ENCODE measurements around the gene COPS3. TPM values are rescaled to one million over a fixed set of nuclear protein-coding genes. Genes with fewer than 3 reads are reported as not detected.

COPS3 gene
- total and polyA plus RNA-seq, 11 donors = 34.7 to 108 (median 74.0) TPM

DNA sequence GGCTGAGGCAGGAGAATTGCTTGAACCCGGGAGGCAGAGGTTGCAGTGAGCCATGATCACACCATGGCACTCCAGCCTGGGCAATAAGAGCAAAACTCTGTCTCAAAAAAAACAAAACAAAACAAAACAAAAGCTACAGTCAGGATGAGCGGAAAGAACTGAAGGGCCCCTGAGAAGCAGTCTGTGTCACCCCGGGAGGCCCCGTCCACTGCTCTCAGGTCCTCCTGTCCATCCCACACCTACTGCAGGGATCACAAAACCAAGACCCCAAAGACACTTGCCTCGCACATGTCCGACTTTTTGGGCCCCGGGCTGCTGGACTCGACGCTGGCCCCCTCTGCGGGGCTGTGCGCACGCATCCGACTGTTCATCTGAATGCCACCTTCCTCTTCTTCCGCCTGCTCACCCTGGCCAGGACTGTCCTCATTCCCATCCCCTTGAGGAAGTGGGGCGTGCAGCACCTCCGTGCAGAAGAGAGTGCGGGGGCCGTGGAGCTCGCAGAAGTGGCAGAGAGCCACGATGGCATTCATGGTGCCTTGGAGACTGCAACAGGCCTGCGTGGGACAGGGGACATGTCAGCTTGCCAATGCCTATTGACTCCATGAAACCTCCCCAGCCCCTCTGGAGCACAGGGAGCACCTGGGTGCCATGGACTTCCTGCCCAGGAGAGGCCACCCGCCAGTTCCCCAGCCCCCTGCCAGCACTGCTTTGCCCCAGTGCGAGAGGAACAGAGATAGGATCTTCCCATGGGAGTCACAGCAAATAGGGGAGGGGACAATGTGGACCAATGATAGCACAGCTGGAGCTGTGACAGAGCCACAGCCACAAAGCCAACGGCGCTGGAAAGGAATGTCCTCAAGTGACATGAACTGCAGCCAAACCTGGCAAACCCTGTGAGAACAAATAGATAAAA, 53.2 kb downstream of the COPS3 start:
- ATAC-seq = peak; percentile 88 to 93 (median 90)

DNA sequence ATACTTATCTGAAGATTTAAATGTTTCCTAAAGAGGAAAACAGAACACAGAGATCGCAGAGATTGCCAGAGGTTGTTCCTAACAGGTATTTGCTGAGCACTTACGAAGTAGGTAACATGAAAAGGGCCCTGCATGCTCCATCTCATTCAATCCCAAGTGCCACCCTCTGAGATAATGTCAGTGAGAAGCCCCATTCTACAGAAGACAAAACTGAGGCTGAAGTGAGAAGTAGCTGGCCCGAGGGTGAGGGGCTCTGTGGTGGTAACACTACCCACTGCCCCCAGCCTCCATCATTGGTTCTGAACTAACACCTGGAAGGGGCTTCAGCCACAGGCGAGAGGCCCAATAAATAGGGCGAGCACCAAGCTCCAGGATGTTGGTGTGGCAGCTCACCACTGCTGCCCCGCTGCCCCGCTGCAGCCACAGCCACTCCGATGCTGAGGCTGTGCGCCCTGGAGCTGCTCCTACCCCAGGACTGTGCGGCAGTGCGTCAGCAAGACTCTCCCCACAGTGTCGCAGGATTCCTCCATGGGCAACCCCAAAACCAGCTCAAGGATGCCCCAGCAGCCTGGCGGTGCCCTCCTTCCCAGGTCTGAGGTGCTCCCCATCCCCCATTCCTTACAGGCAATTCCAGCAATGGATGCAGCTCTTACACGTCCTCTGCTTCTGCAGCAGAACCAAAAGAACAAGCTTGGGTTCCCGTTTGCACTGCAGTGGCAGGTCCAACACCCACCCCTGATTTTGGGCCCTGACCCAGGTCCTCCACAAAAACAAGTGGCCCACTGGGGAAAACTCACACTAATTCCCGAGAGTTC, 54.4 kb downstream of the COPS3 start:
- DNase-seq = no peak
- no peak overlapping the region for H3K4me3 ChIP-seq
- H3K27me3 ChIP-seq = no peaks in the 10 kb centered on the region
- no peak overlapping the region for H3K27ac ChIP-seq
- ATAC-seq = no peak
- peaks cover 0 to 32% (median 10%) of the 10 kb centered on the region in 12 donors for H3K4me1 ChIP-seq
- peaks cover 0 to 100% (median 98%) of the 10 kb centered on the region in 9 donors for H3K36me3 ChIP-seq
- no peaks in the 10 kb centered on the region for H3K9me3 ChIP-seq
- WGBS, 4 donors = 91 to 95% (median 93%) methylated on average over 11 to 16 of the region's 16 CpGs
- intact Hi-C loops (cut with DNase I) = no loop called here
- TF ChIP-seq, protein P1, sequence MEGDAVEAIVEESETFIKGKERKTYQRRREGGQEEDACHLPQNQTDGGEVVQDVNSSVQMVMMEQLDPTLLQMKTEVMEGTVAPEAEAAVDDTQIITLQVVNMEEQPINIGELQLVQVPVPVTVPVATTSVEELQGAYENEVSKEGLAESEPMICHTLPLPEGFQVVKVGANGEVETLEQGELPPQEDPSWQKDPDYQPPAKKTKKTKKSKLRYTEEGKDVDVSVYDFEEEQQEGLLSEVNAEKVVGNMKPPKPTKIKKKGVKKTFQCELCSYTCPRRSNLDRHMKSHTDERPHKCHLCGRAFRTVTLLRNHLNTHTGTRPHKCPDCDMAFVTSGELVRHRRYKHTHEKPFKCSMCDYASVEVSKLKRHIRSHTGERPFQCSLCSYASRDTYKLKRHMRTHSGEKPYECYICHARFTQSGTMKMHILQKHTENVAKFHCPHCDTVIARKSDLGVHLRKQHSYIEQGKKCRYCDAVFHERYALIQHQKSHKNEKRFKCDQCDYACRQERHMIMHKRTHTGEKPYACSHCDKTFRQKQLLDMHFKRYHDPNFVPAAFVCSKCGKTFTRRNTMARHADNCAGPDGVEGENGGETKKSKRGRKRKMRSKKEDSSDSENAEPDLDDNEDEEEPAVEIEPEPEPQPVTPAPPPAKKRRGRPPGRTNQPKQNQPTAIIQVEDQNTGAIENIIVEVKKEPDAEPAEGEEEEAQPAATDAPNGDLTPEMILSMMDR (IDR thresholded peaks at IDR 0.05) = no peak
- TF ChIP-seq POLR2A (IDR thresholded peaks at IDR 0.05) = no peak

More for the DNA sequence above, 53.2 kb downstream of the COPS3 start:
- Histone ChIP-seq H3K9me3 (no peaks in the 10 kb centered on the region), H3K27me3 (no peaks in the 10 kb centered on the region), H3K27ac (peak overlapping the region in 9 of 12 donors; percentile 29 to 83 (median 71)), H3K4me3 (no peak overlapping the region), H3K4me1 (peaks cover 0 to 44% (median 19%) of the 10 kb centered on the region in 12 donors), H3K36me3 (peaks cover 0 to 100% (median 98%) of the 10 kb centered on the region in 9 donors)
- intact Hi-C loops (cut with DNase I) = loop anchor here in 1 of 10 donors (2.0 kb wide), 1 partner anchor 37 kb away; no protein-coding TSS in a partner anchor
- DNase-seq = peak in 4 of 5 donors; percentile 59 to 85 (median 74)
- TF ChIP-seq, protein P1 (IDR thresholded peaks at IDR 0.05) = no peak
- no peak for TF ChIP-seq POLR2A (IDR thresholded peaks at IDR 0.05)
- WGBS, 4 donors = 70 to 75% (median 72%) methylated on average over 25 of the region's 25 CpGs

DNA sequence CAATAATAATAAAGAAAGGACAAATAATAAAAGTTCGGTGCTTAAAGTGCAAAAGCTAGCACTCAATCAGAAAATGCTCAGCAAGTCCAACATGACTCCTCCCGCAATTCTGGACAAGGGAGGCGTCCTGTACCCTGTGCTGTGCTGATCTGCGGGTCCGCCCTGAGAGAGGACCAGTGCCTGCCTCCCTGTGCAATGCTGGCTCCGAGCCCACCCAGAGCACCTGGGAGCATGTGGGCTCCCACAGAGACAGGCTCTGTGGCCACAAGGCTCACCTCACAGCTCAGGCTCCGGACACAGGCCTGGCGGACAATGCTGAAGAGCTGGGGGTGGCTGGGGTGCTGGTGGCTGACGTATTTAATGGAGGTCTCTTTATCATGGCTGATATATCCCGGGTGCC, 55.1 kb downstream of the COPS3 start:
- Histone ChIP-seq H3K27me3 (no peaks in the 10 kb centered on the region), H3K4me3 (no peak overlapping the region), H3K4me1 (peaks cover 0 to 28% (median 9%) of the 10 kb centered on the region in 12 donors), H3K9me3 (no peaks in the 10 kb centered on the region), H3K36me3 (peaks cover 0 to 100% (median 98%) of the 10 kb centered on the region in 9 donors), H3K27ac (no peak overlapping the region)
- TF ChIP-seq POLR2A (IDR thresholded peaks at IDR 0.05) = no peak
- TF ChIP-seq, protein P1 (IDR thresholded peaks at IDR 0.05) = no peak
- ATAC-seq (no peak), DNase-seq (peak in 1 of 5 donors; percentile 10)
- 91 to 94% (median 93%) methylated on average over 10 of the region's 10 CpGs for WGBS, 4 donors
- intact Hi-C loops (cut with DNase I) = no loop called here
